NCI-H1694 treated with DMSO at 0.1 percent for 48 hours (cell line): ENCODE results near the gene RTL1.

Experiments used
- DNase-seq: peaks from one replicate; lab custom pipeline; 2025; lab: John Stamatoyannopoulos, UW

RTL1 gene

DNA sequence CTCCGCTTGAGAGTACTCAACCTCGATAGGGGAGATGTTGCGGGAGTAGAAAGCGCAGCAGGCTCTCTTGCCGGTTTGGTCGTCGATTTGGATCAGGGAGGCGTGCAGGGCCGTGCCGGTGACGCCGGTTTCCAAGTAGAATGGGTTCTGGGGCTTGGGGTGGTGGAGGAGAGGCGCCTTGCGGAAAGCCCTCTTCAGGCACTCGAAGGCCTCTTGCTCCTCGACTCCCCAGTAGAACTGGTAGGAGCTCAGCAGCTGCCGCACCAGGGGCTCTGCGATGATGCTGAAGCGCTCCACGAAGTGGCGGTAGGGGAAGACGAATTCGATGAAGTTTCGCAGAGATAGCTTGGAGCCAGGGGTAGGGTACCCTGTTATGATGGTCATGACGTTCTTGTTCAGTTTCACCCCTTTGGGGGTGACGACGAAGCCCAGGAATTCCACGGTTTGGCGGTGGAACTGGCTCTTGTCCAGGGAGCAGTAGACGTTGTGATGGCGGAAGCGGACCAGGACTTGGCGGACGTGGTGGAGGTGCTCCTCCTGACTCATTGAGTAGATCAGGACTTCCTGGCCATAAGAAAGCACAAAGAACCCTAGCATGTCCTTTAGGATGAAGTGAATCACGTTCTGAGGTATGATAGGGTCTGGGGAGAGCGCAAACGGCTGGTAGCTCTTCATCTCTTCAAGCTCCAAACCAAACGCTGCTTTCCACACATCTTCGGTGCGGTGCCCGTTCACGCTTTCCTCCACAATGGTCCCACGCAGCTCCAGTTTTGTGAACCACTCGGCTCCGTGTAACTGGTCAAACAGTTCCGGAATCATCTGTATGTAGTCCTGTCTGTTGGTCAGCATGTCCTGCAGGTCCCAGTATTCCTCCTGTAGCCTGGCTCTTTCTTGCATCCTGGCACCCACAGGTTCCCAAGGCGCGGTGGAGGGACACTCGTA lies 21.2 kb downstream of the RTL1 start:
- no peak for DNase-seq

DNA sequence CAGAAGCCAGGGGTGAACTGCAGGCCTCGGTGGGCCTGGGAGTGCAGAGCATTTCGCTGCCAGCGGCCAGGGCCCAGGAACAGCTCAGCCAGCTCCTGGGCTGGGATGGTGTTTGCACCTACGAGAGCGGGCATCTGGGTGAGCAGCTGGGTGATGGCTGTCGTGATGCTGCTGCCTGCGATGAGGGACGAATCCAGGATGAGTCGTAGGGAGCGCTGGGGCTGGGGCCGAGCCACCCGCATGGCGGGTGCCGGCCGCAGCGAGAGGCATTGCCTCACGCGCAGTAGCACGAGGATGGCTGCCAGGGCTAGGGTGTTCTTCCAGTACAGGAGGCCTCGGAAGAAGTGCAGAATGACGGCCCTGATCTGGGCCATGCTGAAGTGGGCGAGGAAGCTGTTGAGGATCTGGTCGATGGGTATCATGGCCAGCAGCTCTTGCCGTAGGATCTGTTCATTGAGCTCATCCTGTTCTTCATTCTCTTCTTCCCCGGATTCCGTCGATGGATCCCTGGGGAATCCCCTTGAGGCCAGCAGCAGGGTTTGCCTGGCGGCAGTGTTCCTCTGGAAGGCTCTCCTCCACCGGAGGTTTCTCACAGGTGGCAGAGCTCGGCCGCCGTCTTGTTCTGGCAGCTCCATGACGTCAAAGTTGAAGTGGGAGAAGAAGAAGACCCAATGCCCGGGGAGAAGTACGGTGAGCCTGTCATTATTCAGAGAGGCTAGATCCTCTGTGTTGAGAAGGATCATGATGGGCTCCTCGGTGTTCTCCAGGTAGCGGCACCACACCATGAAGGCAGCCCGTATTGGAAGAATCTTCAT lies 22.1 kb downstream of the RTL1 start:
- DNase-seq: no peak

GRCh38 chr14:100880271-100881101 lies 23.0 kb downstream of the RTL1 start:
- DNase-seq: no peak

DNA sequence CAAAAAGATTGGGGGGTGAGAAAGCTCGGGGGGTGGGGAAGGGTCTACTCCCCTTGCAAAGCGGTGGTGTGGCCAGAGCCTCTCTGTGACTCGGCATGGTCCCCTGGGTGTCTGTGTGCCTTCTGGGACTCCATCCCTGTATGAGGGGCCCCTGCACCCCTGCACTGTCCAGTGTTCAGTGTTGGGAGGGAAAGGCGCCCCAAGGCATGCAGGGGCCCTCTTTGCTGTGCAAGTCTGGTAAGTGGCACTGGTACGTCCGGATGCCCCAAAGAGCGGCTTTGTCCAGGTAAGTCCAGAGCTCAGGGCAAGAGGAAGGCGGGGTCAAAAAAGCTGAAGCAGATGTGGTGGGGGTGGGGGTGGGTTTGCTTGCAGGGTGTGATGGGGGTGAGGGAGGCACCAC lies 23.7 kb downstream of the RTL1 start:
- DNase-seq: no peak

DNA sequence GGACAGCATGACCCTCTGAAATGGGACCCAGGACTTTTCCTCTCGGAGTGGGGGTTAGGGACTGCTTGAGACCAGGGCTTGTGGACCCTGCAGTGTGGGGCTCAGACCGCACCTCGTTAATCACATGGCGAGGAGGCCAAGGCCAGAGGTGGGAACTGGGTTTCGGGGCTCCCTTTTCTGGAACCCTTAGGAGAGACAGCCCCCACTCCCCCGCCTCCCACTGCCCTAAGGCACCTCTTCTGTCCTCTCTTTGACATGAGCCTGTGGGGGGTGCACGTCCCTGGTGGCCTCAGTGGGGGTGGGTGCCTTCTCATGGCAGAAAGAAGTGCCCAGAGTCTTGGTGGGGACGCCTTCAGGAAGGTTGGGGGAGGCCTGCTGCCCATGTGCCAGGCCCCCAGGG lies 24.3 kb downstream of the RTL1 start:
- no peak for DNase-seq

GRCh38 chr14:100878271-100879146 lies 25.0 kb downstream of the RTL1 start:
- DNase-seq: no peak

DNA sequence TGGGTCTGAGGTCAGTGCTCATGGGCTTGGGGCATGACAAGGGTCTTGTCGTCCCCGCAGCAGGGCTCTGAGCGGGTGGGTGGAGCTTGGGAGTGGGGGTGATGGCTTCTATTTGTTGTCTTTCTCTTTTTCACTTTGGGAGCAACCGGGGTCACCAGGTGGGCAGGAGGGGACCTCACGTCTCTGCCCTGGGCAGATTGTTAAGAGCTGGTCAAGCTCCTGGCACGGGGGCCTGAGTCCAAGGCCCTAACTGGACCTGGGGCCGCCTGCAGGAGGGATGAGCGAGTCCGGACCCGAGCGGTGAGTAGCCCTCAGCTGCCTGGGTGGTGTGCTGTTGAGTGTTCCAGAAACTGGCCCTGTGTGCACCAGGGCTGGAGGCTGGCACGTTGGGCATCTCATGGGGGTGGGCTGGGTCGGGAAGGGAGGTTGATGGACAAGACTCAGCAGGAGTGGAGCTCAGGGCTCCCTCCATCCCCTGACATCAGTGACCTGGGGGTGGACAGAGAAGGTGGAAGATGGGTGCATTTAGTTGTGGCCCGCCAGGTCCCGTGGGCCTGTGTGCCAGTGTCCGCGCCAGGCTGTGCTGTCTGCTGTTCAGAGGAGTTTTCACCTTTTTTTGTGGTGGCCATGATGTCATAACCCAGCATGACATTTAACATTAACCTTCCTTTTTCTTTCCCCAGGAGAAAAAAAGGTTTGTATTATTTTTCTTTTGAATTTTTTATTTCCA lies 27.5 kb downstream of the RTL1 start:
- DNase-seq: no peak

- DNase-seq: no peak
These were observed 28.4 kb downstream of the RTL1 start for GRCh38 chr14:100875126-100875525.

GRCh38 chr14:100874411-100875091 lies 29.0 kb downstream of the RTL1 start:
- no peak for DNase-seq

DNA sequence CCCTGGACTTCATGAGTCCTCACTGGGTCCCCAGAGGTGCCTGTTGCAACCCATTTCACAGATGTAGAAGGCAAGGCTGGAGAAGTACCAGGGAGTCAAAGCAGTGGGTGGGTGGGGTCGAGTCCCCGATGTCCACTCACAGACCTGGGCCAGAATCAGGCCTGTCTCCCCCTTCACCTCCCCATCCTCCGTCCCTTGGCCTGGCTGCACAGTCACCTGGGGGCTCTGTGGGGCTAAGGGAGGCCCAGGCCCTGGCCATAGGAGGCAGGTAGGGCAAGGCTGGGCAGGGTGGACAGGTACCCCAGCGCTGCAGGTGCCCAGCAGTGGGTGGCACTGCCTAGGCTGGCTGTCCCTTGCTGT lies 29.5 kb downstream of the RTL1 start:
- no peak for DNase-seq

GRCh38 chr14:100873096-100873482 lies 30.4 kb downstream of the RTL1 start:
- no peak for DNase-seq

- no peak for DNase-seq
These were observed 31.0 kb downstream of the RTL1 start for GRCh38 chr14:100872259-100873095.

- no peak for DNase-seq
These were observed 32.0 kb downstream of the RTL1 start for GRCh38 chr14:100871234-100872186.

DNA sequence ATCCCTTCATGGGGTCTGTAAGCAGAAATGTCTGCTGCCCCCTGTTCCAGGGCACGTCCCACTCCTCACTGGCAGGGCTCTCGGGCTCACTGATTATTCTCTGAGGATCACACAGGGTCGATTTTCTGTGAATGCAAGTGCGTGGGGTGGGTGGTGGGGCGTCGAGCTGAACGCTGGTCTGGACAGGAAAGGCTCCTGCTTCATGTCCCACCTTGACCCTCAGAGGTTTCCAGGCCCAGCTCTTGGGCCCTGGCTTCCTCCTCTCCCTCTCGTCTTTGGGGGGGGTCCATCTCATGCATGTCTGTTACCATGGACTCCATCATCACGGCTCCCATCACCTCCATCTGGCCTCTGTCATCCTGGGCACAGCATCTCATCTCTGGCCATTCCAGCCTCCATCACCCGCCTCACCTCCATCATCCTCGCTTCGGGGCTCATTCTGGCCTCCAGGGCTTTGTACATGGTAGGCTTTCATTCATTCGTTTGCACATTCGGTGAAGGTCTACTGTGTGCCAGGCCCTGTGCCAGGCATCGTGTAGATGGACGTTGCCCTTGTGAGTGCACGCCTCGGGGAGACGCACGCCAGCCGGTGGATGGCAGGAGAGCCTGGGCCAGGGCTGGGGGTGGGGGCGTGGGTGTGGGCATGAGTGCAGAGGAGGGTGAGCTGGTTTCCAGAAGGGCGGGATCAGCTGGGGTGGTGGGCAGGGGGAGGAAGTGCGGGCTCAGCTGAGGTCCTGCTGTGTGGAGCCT lies 34.7 kb downstream of the RTL1 start:
- DNase-seq: no peak

DNA sequence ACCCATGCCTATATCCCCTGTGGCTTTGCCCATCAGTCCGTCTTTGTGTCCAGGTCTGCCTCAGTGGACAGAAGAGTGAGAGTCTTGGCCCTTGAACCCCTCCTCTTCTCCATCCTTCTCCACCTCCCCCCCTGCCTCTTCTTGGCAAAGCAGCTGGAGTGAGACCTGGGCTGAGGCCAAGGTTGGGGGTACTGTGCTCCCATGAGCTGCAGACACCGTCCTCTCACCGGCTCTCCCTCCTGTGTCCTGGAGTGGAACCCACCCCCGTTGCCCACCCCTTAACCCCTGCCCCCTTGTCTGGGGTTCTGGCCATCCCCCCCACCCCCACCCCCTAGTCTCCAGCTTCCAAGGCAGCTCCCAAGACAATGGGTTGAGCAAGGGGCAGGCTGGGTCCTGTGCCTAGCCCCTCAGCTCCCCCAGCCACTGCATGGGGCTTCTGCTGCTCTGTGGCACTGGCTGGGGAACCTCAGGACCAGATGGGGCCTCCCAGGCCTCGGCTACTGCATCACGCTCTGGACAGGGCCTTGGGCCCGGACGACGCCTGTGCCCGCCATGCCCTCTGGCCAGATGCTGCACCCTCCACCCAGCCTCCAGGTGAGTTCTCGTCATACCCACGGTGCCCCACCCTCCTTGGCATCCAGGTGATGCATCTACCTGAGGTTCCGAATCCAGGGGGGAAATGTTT lies 35.7 kb downstream of the RTL1 start:
- DNase-seq: no peak
